Stimulated activated CD8-positive, alpha-beta memory T cell treated with anti-CD3 and anti-CD28 coated beads, Interleukin-15, amount 100 ng/mL, for 24 hours (primary cell): Measurements from ENCODE around the gene IP6K1.
"Not testable (repeated sequence)": the region's sequence is repeated elsewhere in the genome, so short reads cannot be mapped to it uniquely, and the experiment has no call there.

Source experiments
- DNase-seq: peaks from one replicate; pipeline ENCODE4 v3.0.0-alpha.2; 2020; ENCODE audit warnings: low read depth

IP6K1 gene

DNA sequence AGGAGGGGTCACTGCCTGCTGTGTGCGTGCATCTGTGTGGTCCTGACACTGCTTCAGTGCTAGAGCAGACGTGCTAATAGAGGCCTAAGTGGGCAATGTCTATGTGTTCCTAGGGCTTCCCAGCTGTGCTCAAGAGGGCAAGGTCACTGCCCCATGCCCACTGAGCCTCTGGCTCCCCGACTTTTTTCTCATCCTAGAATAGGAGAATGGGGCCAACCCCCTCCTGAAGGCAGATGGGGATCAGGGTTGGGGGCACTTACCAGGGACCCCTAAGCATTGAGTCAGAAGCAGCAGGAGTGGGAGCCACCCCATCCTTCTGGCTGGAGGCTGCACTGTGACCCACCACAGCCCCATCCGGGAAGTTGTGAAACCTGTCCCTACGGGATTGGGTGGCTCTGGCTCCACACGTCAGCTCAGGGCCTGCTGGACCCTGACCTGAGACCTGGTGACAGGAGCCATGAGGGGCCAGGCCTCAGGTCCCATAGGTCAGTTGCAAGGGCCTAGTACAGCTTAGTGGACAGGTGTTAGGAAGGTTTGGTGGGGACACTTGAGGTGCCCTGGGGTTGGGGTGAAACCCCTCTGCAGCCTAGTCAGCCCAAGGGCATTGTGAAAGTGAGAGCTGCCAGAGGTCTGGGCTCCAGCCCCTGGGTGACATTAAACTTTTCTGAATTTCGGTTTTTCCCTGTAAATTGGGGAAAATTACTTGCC lies 97.8 kb downstream of the IP6K1 start:
- DNase-seq = not testable (repeated sequence)

DNA sequence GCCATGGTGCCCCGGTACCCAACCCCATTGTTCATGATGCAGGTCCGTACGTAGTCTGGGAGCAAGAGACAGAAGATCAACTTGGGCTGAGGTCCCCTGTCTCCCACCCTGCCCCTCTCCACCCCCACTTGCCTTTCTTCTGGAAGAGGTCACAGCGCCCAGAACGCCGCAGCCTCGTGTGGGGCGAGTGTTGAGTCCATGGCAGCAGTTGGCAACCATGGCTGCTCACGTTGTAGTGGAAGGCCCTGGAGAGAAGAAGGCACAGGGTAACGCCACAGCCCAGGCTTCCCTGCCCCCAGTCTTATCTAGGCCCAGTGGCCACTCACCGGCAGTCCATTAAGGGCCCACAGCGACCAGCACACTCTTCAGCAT lies 98.9 kb downstream of the IP6K1 start:
- DNase-seq = not testable (repeated sequence)

DNA sequence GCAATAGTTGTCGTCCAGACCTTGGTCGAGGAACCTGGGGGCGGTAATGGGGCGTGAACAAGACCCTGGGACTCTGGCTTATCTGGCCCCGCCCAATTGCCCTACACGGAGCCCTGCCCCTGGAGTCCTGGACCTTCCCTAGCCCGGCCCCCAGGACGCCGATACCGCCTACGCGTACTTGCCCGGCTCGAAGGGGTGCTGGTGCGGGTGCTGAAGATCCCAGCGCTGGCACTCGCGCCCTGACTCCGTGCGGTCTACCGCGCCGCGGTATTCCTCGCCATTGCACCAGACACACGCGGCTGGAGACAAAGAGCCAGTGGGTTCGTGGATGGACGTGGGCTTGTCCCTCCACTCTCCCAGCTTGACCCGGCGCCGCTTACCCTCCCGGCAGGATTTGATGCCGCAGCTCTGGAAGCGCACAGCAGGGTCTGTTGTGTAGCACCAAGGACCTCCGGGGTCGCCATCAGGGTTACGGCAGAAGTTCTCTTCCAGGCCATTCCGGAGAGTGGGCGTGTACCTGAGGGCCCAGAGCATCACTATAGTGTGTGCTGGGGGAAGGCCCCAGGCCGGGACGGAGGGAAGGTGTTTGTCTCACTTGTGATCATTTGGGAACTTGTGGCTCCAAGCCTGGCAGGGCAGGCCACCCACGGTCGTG lies 99.4 kb downstream of the IP6K1 start:
- not testable (repeated sequence) for DNase-seq

DNA sequence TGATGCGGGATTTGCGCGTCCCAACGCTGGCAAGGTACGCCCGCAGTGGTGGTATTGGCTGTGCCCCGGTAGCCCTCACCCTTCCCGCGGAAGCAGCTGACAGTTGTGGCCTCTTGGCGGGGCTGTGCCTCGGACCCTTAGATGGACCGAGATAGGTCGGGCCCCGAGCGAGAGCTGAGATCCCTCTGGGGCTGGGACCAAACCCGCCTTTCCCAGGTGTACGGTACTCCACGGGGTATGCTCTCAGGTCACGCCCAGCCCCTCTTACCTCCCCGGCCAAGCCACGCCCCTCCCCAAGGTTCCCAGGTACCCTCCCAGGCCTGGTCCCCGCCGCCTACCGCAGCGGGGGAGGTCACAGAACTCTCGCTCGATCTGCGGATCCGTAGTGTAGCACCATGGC lies 100.0 kb downstream of the IP6K1 start:
- not testable (repeated sequence) for DNase-seq

DNA sequence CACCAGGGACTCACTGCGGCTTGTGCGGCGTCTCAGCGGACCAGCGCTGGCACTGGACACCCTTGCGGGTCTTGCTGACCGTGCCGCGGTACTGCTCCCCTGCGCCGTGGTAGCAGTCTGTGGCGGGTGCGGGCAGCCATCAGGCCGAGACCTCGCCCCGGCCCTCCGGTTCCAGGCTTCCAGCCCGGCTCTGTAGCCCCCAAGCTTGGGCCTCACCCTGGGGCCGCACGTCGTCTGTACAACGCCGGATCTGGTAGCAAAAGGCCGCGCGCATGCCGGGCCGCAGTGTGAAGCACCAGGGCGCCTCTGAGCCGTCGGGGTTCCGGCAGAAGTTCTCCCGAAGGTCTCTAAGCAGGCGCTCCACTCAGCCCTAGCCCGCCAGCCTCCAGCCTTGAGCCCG lies 100.5 kb downstream of the IP6K1 start:
- not testable (repeated sequence) for DNase-seq

DNA sequence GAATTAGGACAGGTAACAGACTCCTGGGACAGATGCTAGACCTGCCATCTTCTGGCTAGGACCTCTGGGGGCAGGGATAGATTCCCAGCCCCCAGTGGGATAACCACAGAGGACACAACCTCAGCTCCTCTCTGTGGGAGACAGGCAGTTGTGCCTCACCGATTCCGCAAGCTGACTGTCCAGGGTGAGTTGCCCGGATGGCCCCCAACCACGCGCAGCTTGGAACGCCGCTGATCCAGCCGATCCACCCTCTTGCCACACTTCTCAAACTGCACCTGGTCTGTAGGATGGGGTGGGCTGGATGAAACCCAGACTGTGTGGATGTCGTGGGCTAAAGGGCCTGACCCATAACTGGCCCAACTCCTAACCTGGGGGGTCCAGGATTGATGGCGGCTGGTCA lies 101.2 kb downstream of the IP6K1 start:
- DNase-seq = not testable (repeated sequence)

DNA sequence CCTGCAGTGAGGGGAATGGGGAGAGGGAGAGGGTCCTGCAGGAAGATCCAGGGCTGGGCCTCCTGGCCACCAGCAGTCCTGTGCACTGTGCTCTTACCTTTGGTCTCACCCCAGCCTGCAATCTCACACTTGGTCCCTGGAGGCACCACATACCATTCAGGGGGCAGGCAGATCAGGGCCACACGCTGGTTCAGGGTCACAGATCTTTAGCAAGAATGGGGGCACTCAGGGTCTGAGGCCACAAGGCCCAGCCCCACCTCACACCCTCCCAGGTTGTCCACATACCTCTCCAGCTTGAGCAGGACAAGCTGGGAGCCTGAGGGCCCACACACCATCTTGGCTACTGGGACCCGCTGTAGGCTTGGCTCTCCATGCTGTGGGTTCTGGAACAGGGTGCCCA lies 101.9 kb downstream of the IP6K1 start:
- DNase-seq = not testable (repeated sequence)

DNA sequence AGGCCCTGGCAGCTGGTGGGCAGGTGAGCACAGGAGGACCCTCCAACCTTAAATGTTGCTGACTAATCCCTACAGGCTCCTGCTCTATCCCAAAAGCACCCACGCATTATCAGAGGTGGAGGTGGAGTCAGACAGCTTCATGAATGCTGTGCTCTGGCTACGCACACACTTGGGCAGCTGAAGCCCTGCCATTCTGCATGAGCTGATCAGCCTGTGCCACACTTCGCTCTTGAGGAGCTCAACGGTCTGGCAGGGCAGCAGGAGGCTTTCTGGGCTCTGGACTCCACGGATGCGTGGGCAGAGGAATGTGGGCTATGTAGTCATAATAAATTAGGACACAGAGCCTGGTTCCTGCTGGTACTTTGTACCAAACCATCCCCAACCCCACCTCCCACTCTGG lies 103.2 kb downstream of the IP6K1 start:
- DNase-seq = no peak

DNA sequence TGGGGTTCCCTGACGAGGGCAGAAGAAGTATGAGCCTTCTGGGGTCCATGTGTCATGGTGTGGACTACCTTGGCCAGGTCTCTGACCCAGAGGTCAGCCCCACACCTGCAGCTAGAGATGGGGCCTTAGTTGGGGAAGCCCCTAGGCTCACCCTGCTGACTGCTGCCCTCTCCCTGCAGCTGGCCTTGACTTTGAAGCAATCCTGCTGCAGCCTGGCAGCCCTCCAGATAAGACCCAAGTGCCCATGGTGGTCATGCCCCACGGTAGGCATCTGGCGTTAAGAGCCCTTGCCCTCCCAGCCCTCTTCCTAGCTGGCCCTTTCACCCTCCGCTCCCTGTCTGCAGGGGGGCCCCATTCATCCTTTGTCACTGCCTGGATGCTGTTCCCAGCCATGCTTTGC lies 104.8 kb downstream of the IP6K1 start:
- DNase-seq = no peak

DNA sequence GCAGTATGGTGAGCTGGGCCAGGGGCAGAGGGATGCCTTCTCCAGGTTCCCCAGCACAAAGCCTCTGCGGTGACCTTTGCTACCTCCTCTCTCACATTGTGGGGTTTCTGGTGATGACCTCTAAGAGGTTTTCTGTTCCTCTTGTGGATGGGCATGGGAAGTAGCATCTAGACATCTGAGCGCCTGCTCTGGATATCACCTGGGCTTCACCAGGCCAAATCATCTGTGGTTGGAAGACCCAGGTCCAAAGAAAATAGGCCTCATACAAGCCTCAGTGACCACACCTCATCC lies 105.2 kb downstream of the IP6K1 start:
- no peak for DNase-seq

DNA sequence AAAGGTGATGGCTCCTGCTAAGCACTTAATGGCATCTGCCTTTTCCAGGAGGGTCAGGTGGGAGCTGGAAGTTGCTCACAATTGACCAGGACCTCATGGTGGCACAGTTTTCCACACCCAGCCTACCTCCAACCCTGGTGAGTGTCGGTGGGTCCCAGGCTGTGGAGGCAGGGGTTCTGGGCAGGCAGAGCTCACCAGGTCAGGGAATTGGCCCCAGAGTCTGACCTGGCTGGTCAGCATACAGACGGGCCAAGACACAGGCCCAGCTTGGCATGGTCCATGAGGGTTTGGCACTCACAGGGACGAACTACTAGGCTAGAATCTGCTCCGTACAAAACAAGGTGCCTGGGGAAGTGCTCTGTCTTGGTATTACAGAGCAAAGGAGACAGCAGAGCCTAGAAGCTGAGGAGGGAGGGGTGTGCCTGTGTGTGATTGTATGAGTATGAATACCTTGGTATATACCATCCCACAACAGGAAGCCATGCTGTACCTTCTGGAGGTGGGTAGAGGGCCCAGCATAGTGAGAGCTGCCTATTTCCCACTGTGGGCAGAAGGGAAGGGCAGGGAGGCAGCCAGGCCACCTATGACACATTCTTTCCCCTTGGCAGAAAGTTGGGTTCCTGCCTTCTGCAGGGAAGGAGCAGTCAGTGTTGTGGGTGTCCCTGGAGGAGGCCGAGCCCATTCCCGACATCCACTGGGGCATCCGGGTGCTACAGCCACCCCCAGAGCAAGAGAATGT lies 105.7 kb downstream of the IP6K1 start:
- DNase-seq = no peak

DNA sequence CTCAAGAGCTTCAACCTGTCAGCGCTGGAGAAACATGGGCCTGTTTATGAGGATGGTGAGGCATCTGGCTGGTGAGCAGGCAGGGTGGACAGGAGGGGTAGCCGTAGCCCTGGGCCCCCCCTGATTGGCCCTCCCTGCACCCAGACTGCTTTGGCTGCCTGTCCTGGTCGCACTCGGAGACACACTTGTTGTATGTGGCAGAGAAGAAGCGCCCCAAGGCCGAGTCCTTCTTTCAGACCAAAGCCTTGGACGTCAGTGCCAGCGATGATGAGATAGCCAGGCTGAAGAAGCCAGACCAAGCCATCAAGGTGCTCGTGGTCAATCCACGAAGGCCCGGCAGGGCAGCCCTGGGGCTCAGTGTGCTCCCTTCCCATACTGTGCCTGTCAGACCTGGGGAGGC lies 110.4 kb downstream of the IP6K1 start:
- DNase-seq = no peak

DNA sequence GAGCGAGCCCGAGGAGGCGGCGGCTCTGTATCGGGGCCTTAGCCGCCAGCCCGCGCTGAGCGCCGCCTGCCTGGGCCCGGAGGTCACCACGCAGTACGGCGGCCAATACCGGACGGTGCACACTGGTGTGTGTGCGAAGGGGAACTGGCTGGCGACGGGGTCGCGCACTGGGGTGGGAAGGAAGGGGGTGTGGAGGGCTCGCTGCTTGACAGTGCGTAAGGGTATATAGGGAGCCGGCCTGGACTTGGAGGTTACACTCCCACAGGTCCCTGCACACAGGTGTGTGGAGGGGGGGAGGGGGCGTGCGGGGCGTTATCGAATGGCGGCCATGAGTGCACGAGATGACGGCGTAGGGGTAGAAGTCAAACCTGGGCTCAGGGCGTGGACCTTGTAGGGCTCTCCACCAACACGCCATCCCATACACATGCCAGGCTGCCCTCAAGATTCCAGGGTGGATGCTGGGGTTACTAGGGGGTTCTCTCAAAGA lies 111.8 kb downstream of the IP6K1 start:
- DNase-seq = peak; percentile 23
